K562 (cell line): ENCODE data around the gene TMC6. TPM values are rescaled to one million over a fixed set of nuclear protein-coding genes. Genes with fewer than 3 reads are reported as not detected.

Experiments
- CAMTA2 ChIP-seq: fragments of 250-450 bp; sonication (Bioruptor Pico); conservative IDR thresholded peaks from 2 replicates; pipeline ENCODE4 v1.5.1; 2022
- CBX8 ChIP-seq: fragments of 200-600 bp; sonication (generic); IDR thresholded peaks from 2 replicates; pipeline ENCODE4 v1.6.1; 2012; ENCODE audit warnings: borderline replicate concordance, mixed run types, low read depth, mild to moderate bottlenecking, moderate library complexity, mixed read lengths, low read length, control low read depth, inconsistent platforms; ENCODE audit not compliant: poor library complexity, severe bottlenecking; ENCODE audit errors: extremely low read depth
- MAFG ChIP-seq: fragments of 450-650 bp; conservative IDR thresholded peaks from 2 replicates; pipeline ENCODE4 v1.6.1; 2016; ENCODE audit warnings: missing genetic modification characterization, missing compliant biosample characterization
- MAZ ChIP-seq, 2 experiments: fragments of 450-650 bp in 1 of 2; sonication (generic) in 1 of 2; formaldehyde crosslinking; IDR thresholded peaks in 1 of 2; conservative IDR thresholded peaks in 1 of 2; 2 replicates each; pipeline versions ENCODE4 v1.4.0 to v1.5.0; 2020; ENCODE audit warnings: mild to moderate bottlenecking in 1 of 2, missing genetic modification reagents in 1 of 2
- MYC ChIP-seq, 2 experiments: fragments of 250-450 bp in 1 of 2; sonication (Bioruptor Pico) in 1 of 2; IDR thresholded peaks; 2 replicates each; pipeline versions ENCODE4 v1.5.1 to v1.6.1; 2012 to 2021; ENCODE audit warnings: low read depth in 2 of 2, borderline replicate concordance in 1 of 2, improper control_type of control experiment in 1 of 2, low read length in 1 of 2, mild to moderate bottlenecking in 1 of 2, moderate library complexity in 1 of 2
- RB1 ChIP-seq: fragments of 450-650 bp; IDR thresholded peaks from 2 replicates; pipeline ENCODE4 v1.6.1; 2017; ENCODE audit warnings: low read depth, mild to moderate bottlenecking
- SMARCA4 ChIP-seq: fragments of 450-650 bp; IDR thresholded peaks from 2 replicates; pipeline ENCODE4 v1.6.1; 2016
- TBP ChIP-seq: optimal IDR thresholded peaks from 2 replicates; pipeline ENCODE3; 2011; ENCODE audit warnings: low read depth, low read length, improper control_type of control experiment
- TOE1 ChIP-seq, 2 experiments: fragments of 450-650 bp in 1 of 2; sonication (generic) in 1 of 2; formaldehyde crosslinking in 1 of 2; IDR thresholded peaks; 2 replicates each; pipeline versions ENCODE4 v1.7.1 to v1.8.0; 2016 to 2022; ENCODE audit warnings: borderline replicate concordance in 2 of 2, mild to moderate bottlenecking in 2 of 2, antibody characterized with exemption in 1 of 2, inconsistent platforms in 1 of 2, low read depth in 1 of 2, missing genetic modification reagents in 1 of 2, moderate library complexity in 1 of 2
- ZEB2 ChIP-seq: fragments of 450-650 bp; IDR thresholded peaks from 2 replicates; pipeline ENCODE4 v1.6.1; 2016
- ZNF57 ChIP-seq: fragments of 450-650 bp; formaldehyde crosslinking; IDR thresholded peaks from 2 replicates; pipeline ENCODE4 v1.4.0; 2020; ENCODE audit warnings: mild to moderate bottlenecking, moderate library complexity
- ZNF583 ChIP-seq: fragments of 250-450 bp; sonication (Bioruptor Pico); IDR thresholded peaks from 2 replicates; pipeline ENCODE4 v1.4.0; 2020
- polyA plus RNA-seq, 8 experiments: library from polyadenylated mRNA; depleted of rRNA in 4 of 8; stranded (reverse) in 5 of 8; unstranded in 3 of 8; fragments of >200 nt; fragmentation: Nextera tagmentation in 2 of 8; fragmentation: Illumina TruSeq in 1 of 8; extraction: Ambion mirVana in 2 of 8; extraction: Trizol in 1 of 8; gene quantifications; 2 replicates each; pipeline versions ENCODE4 v1.2.1 to v1.2.3, GENCODE V29; 2011 to 2014; ENCODE audit warnings: inconsistent platforms in 1 of 8, missing spikeins in 1 of 8
- total RNA-seq, 7 experiments: library from RNA; depleted of rRNA in 6 of 7; stranded (reverse); fragments of >200 nt in 6 of 7; fragmentation: Illumina TruSeq in 2 of 7; extraction: Trizol in 2 of 7; gene quantifications; 2 replicates each; pipeline versions ENCODE4 v1.2.1 to v1.2.3, GENCODE V29; 2011 to 2021; ENCODE audit warnings: low replicate concordance in 1 of 7
- TF ChIP-seq, protein P1 (sequence below): fragments of 450-650 bp; formaldehyde crosslinking; IDR thresholded peaks from 2 replicates; pipeline ENCODE4 v1.4.0; 2020; ENCODE audit warnings: mild to moderate bottlenecking, moderate library complexity
- TF ChIP-seq, protein P2 (sequence below): fragments of 250-450 bp; sonication (Bioruptor Pico); IDR thresholded peaks from 2 replicates; pipeline ENCODE4 v1.4.0; 2020
- TF ChIP-seq, protein P3 (sequence below): sonication (generic); formaldehyde crosslinking; IDR thresholded peaks from 2 replicates; pipeline ENCODE4 v1.8.1; 2023; ENCODE audit warnings: mild to moderate bottlenecking, missing genetic modification reagents
- TF ChIP-seq, protein P4 (sequence below): fragments of 250-450 bp; sonication (Bioruptor Pico); IDR thresholded peaks from 2 replicates; pipeline ENCODE4 v1.6.1; 2021; ENCODE audit warnings: mild to moderate bottlenecking

Gene TMC6
- total and polyA plus RNA-seq, 9 of the 15 experiments (the other 6 are each of a cell fraction or from before 2014, with no cell fraction given), result 4.1 to 351 (median 66.9) TPM

DNA sequence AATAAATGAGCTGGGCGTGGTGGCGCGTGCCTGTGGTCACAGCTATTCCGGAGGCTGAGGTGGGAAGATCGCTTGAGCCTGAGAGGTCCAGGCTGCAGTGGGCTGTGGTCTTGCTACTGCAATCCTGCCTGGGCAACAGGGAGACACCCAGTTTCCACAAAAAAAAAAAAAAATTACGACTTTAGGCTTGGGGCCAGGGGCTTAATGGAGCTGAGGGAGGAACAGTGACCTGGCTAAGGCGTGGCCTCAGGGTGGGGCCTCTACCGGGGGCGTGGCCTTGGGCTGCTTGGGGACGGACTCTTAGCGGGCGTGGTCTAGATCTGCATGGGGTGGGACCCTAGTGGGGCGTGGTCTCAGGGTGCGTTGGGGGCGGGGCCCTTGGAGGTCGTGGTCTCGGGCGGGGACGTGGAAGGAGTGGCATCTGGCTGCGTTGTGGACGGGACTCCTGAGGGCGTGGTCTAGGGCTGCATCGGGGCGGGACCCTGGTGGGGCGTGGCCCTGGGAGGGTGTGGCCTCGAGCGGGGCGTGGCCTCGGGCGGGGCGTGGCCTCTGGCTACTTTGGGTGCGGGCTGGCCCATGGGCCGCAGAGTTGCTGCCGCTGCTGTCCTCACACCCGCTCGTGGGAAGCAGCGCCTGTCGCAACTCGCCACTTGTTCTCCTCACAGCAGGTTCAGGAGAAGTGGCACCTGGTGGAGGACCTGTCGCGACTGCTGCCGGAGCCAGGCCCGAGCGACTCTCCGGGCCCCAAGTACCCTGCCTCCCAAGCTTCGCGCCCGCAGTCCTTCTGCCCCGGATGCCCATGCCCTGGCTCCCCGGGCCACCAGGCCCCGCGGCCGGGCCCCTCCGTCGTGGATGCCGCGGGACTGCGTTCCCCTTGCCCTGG is 11.9 kb upstream of the TMC6 start (continued):
- TF ChIP-seq CBX8, result no peak
- TF ChIP-seq, protein P1, sequence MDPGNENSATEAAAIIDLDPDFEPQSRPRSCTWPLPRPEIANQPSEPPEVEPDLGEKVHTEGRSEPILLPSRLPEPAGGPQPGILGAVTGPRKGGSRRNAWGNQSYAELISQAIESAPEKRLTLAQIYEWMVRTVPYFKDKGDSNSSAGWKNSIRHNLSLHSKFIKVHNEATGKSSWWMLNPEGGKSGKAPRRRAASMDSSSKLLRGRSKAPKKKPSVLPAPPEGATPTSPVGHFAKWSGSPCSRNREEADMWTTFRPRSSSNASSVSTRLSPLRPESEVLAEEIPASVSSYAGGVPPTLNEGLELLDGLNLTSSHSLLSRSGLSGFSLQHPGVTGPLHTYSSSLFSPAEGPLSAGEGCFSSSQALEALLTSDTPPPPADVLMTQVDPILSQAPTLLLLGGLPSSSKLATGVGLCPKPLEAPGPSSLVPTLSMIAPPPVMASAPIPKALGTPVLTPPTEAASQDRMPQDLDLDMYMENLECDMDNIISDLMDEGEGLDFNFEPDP (CRISPR knock-in tag), result no peak
- TF ChIP-seq, protein P2, sequence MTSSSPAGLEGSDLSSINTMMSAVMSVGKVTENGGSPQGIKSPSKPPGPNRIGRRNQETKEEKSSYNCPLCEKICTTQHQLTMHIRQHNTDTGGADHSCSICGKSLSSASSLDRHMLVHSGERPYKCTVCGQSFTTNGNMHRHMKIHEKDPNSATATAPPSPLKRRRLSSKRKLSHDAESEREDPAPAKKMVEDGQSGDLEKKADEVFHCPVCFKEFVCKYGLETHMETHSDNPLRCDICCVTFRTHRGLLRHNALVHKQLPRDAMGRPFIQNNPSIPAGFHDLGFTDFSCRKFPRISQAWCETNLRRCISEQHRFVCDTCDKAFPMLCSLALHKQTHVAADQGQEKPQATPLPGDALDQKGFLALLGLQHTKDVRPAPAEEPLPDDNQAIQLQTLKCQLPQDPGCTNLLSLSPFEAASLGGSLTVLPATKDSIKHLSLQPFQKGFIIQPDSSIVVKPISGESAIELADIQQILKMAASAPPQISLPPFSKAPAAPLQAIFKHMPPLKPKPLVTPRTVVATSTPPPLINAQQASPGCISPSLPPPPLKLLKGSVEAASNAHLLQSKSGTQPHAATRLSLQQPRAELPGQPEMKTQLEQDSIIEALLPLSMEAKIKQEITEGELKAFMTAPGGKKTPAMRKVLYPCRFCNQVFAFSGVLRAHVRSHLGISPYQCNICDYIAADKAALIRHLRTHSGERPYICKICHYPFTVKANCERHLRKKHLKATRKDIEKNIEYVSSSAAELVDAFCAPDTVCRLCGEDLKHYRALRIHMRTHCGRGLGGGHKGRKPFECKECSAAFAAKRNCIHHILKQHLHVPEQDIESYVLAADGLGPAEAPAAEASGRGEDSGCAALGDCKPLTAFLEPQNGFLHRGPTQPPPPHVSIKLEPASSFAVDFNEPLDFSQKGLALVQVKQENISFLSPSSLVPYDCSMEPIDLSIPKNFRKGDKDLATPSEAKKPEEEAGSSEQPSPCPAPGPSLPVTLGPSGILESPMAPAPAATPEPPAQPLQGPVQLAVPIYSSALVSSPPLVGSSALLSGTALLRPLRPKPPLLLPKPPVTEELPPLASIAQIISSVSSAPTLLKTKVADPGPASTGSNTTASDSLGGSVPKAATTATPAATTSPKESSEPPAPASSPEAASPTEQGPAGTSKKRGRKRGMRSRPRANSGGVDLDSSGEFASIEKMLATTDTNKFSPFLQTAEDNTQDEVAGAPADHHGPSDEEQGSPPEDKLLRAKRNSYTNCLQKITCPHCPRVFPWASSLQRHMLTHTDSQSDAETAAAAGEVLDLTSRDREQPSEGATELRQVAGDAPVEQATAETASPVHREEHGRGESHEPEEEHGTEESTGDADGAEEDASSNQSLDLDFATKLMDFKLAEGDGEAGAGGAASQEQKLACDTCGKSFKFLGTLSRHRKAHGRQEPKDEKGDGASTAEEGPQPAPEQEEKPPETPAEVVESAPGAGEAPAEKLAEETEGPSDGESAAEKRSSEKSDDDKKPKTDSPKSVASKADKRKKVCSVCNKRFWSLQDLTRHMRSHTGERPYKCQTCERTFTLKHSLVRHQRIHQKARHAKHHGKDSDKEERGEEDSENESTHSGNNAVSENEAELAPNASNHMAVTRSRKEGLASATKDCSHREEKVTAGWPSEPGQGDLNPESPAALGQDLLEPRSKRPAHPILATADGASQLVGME (CRISPR knock-in tag), result 0 out of 2 replicates have a peak, but pooled peaks have one; percentile 41
- TF ChIP-seq SMARCA4, result peak; percentile 6; the same call in 1 of the 2 replicates
- TF ChIP-seq ZNF57 (CRISPR knock-in tag), result 0 out of 2 replicates have a peak, but pooled peaks have one; percentile 9
- TF ChIP-seq, protein P3, sequence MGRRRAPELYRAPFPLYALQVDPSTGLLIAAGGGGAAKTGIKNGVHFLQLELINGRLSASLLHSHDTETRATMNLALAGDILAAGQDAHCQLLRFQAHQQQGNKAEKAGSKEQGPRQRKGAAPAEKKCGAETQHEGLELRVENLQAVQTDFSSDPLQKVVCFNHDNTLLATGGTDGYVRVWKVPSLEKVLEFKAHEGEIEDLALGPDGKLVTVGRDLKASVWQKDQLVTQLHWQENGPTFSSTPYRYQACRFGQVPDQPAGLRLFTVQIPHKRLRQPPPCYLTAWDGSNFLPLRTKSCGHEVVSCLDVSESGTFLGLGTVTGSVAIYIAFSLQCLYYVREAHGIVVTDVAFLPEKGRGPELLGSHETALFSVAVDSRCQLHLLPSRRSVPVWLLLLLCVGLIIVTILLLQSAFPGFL (CRISPR knock-in tag), result no peak
- no peak for TF ChIP-seq ZNF583 (CRISPR knock-in tag)
- peak; percentile 72; the same call in 1 of the 2 replicates for TF ChIP-seq RB1
- no peak for TF ChIP-seq TOE1 (IDR thresholded peaks at IDR 0.05; ENCODE audit: borderline replicate concordance)
- TF ChIP-seq TOE1 (CRISPR knock-in tag; IDR thresholded peaks at IDR 0.05; ENCODE audit: borderline replicate concordance, low read depth), result no peak
- TF ChIP-seq CAMTA2 (CRISPR knock-in tag), result no peak
- peak; percentile 23 for TF ChIP-seq MYC (IDR thresholded peaks at IDR 0.05; ENCODE audit: low read depth, low read length)
- TF ChIP-seq MYC (CRISPR knock-in tag; IDR thresholded peaks at IDR 0.05; ENCODE audit: borderline replicate concordance, low read depth), result no peak
- peak; percentile 52 to 67 for TF ChIP-seq MAZ (CRISPR knock-in tag; conservative IDR thresholded peaks at IDR 0.05 in 1 of 2, IDR thresholded peaks at IDR 0.05 in 1 of 2)
- peak; percentile 6; the same call in 1 of the 2 replicates for TF ChIP-seq ZEB2
- TF ChIP-seq MAFG (tag), result no peak
- peak; percentile 82 for TF ChIP-seq TBP
- TF ChIP-seq, protein P4, sequence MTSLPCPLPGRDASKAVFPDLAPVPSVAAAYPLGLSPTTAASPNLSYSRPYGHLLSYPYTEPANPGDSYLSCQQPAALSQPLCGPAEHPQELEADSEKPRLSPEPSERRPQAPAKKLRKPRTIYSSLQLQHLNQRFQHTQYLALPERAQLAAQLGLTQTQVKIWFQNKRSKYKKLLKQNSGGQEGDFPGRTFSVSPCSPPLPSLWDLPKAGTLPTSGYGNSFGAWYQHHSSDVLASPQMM (CRISPR knock-in tag), result no peak
